ENCODE results near the gene GABPA. TPM values are rescaled to one million over a fixed set of nuclear protein-coding genes. Genes with fewer than 3 reads are reported as not detected.

The GABPA gene
- total and polyA plus RNA-seq, 9 of the 15 experiments (the other 6 are each of a cell fraction or from before 2014, with no cell fraction given): 8.9 to 35.7 (median 22.8) TPM

DNA sequence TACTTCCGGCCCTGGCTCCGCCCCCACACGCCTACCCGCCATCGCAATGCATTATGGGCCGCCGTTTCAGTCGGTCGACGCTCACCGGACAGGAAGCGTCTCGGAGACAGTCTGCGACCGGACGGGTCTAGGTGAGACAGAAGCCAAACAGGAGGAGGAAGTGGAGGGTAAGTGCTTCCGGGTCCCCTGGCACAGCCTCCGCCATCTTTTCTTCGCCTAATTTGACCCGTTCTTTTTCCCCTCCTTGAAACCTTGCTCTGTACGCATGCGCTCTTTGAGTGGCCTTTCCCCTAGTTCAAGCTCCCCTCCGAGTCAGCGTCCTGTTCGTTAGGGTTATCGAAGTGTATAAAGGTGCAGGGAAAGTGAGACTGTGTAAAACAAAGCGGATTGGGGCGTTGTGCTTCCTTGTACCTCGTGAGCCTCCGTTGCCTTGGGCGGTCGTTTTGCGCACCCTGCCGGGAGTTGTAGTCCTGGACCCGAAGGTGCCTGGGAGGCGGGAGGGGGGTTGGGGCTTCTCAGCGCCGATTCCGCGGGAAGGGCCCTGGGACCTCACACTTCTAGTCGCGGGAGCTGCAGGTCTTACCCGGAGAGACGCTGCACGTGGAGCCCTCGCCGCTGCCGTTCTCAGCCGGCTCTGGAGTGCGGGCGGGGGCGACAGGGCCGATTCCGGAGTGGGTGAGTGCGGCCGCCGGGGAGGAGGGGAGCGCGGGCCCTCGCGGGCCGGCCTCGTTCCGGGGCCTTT, at the start of gene GABPA, which contains the start of gene ATP5PF (continued):
- no peak for TF ChIP-seq DMBX1 (CRISPR knock-in tag; IDR thresholded peaks at IDR 0.05; ENCODE audit: borderline replicate concordance)
- peak in 1 of 2 experiments; percentile 44; a peak in 1 of 4 replicates for TF ChIP-seq RCOR1 (IDR thresholded peaks at IDR 0.05; ENCODE audit: borderline replicate concordance in 1 of 2, low read depth in 2 of 2, low read length in 2 of 2)
- TF ChIP-seq, protein P1, sequence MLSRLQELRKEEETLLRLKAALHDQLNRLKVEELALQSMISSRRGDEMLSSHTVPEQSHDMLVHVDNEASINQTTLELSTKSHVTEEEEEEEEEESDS (CRISPR knock-in tag; IDR thresholded peaks at IDR 0.05): no peak
- peak in 1 of 2 experiments; percentile 48; a peak in 2 of 4 replicates for TF ChIP-seq NONO (IDR thresholded peaks at IDR 0.05; ENCODE audit: low read depth in 2 of 2, low read length in 1 of 2)
- TF ChIP-seq KDM5B (IDR thresholded peaks at IDR 0.05; ENCODE audit: insufficient replicate concordance, low read depth, low read length): peak; percentile 79
- TF ChIP-seq TRIM24 (IDR thresholded peaks at IDR 0.05): peak in 1 of 2 experiments; percentile 96; a peak in 2 of 4 replicates
- TF ChIP-seq JUNB (CRISPR knock-in tag; conservative IDR thresholded peaks at IDR 0.05): no peak
- no peak for TF ChIP-seq MCM5 (IDR thresholded peaks at IDR 0.05; ENCODE audit: low read depth)
- TF ChIP-seq, protein P2, sequence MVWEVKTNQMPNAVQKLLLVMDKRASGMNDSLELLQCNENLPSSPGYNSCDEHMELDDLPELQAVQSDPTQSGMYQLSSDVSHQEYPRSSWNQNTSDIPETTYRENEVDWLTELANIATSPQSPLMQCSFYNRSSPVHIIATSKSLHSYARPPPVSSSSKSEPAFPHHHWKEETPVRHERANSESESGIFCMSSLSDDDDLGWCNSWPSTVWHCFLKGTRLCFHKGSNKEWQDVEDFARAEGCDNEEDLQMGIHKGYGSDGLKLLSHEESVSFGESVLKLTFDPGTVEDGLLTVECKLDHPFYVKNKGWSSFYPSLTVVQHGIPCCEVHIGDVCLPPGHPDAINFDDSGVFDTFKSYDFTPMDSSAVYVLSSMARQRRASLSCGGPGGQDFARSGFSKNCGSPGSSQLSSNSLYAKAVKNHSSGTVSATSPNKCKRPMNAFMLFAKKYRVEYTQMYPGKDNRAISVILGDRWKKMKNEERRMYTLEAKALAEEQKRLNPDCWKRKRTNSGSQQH (CRISPR knock-in tag; IDR thresholded peaks at IDR 0.05): 0 out of 2 replicates have a peak, but pooled peaks have one; percentile 2
- TF ChIP-seq, protein P3, sequence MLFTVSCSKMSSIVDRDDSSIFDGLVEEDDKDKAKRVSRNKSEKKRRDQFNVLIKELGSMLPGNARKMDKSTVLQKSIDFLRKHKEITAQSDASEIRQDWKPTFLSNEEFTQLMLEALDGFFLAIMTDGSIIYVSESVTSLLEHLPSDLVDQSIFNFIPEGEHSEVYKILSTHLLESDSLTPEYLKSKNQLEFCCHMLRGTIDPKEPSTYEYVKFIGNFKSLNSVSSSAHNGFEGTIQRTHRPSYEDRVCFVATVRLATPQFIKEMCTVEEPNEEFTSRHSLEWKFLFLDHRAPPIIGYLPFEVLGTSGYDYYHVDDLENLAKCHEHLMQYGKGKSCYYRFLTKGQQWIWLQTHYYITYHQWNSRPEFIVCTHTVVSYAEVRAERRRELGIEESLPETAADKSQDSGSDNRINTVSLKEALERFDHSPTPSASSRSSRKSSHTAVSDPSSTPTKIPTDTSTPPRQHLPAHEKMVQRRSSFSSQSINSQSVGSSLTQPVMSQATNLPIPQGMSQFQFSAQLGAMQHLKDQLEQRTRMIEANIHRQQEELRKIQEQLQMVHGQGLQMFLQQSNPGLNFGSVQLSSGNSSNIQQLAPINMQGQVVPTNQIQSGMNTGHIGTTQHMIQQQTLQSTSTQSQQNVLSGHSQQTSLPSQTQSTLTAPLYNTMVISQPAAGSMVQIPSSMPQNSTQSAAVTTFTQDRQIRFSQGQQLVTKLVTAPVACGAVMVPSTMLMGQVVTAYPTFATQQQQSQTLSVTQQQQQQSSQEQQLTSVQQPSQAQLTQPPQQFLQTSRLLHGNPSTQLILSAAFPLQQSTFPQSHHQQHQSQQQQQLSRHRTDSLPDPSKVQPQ (CRISPR knock-in tag; IDR thresholded peaks at IDR 0.05; ENCODE audit: borderline replicate concordance): no peak
- no peak; the same call in 1 of the 2 replicates for TF ChIP-seq TCF3 (CRISPR knock-in tag; IDR thresholded peaks at IDR 0.05)
- peak; percentile 90 for TF ChIP-seq FOXJ2 (tag; IDR thresholded peaks at IDR 0.05)
- TF ChIP-seq, protein P4, sequence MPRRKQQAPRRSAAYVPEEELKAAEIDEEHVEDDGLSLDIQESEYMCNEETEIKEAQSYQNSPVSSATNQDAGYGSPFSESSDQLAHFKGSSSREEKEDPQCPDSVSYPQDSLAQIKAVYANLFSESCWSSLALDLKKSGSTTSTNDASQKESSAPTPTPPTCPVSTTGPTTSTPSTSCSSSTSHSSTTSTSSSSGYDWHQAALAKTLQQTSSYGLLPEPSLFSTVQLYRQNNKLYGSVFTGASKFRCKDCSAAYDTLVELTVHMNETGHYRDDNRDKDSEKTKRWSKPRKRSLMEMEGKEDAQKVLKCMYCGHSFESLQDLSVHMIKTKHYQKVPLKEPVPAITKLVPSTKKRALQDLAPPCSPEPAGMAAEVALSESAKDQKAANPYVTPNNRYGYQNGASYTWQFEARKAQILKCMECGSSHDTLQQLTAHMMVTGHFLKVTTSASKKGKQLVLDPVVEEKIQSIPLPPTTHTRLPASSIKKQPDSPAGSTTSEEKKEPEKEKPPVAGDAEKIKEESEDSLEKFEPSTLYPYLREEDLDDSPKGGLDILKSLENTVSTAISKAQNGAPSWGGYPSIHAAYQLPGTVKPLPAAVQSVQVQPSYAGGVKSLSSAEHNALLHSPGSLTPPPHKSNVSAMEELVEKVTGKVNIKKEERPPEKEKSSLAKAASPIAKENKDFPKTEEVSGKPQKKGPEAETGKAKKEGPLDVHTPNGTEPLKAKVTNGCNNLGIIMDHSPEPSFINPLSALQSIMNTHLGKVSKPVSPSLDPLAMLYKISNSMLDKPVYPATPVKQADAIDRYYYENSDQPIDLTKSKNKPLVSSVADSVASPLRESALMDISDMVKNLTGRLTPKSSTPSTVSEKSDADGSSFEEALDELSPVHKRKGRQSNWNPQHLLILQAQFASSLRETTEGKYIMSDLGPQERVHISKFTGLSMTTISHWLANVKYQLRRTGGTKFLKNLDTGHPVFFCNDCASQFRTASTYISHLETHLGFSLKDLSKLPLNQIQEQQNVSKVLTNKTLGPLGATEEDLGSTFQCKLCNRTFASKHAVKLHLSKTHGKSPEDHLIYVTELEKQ (CRISPR knock-in tag; IDR thresholded peaks at IDR 0.05): no peak
- TF ChIP-seq IRF2 (CRISPR knock-in tag; IDR thresholded peaks at IDR 0.05): no peak
- TF ChIP-seq COPS2 (conservative IDR thresholded peaks at IDR 0.05): no peak
- no peak for TF ChIP-seq CHD4 (IDR thresholded peaks at IDR 0.05; ENCODE audit: insufficient read depth, insufficient replicate concordance, low read depth, low read length, poor library complexity, severe bottlenecking)
- TF ChIP-seq TFAM (CRISPR knock-in tag; conservative IDR thresholded peaks at IDR 0.05): no peak
- TF ChIP-seq STAT5A (IDR thresholded peaks at IDR 0.05; ENCODE audit: borderline replicate concordance, low read length): peak; percentile 20; the same call in 1 of the 2 replicates
